K562 (cell line): ENCODE measurements around the gene IGF2R. TPM values are rescaled to one million over a fixed set of nuclear protein-coding genes. Genes with fewer than 3 reads are reported as not detected.

Experiments used
- CBFA2T2 ChIP-seq: fragments of 450-650 bp; conservative IDR thresholded peaks from 2 replicates; pipeline ENCODE4 v1.6.1; 2017; ENCODE audit warnings: mild to moderate bottlenecking
- CHD1 ChIP-seq: fragments of 200-600 bp; sonication (generic); IDR thresholded peaks from one replicate; pipeline ENCODE4 v1.6.1; 2012; ENCODE audit warnings: mild to moderate bottlenecking, moderate library complexity, low read length, inconsistent platforms
- HDAC6 ChIP-seq: IDR thresholded peaks from 2 replicates; pipeline ENCODE4 v1.6.1; 2012; ENCODE audit warnings: low read depth, mild to moderate bottlenecking, control low read depth, inconsistent platforms, low read length, moderate library complexity
- HDGF ChIP-seq: fragments of 450-650 bp; IDR thresholded peaks from 2 replicates; pipeline ENCODE4 v1.6.1; 2016
- ILF3 ChIP-seq: fragments of 450-650 bp; IDR thresholded peaks from 2 replicates; pipeline ENCODE4 v1.6.1; 2018; ENCODE audit warnings: antibody characterized with exemption, mild to moderate bottlenecking, moderate library complexity, borderline replicate concordance
- RFX5 ChIP-seq: IDR thresholded peaks from 2 replicates; pipeline ENCODE4 v1.6.1; 2011; ENCODE audit warnings: low read depth, mild to moderate bottlenecking, improper control_type of control experiment, low read length
- ZNF644 ChIP-seq: fragments of 200-800 bp; sonication (Bioruptor generic); IDR thresholded peaks from 2 replicates; pipeline ENCODE4 v1.6.1; 2016; ENCODE audit warnings: low read depth, missing genetic modification characterization, missing compliant biosample characterization
- ZNF764 ChIP-seq: fragments of 250-450 bp; sonication (Bioruptor Pico); IDR thresholded peaks from 2 replicates; pipeline ENCODE4 v1.4.0; 2020; ENCODE audit warnings: low read depth, mild to moderate bottlenecking, moderate library complexity
- ZNF766 ChIP-seq: fragments of 200-800 bp; sonication (Bioruptor generic); conservative IDR thresholded peaks from 2 replicates; pipeline ENCODE4 v1.6.1; 2016; ENCODE audit warnings: missing genetic modification characterization, missing compliant biosample characterization
- polyA plus RNA-seq, 8 experiments: library from polyadenylated mRNA; depleted of rRNA in 4 of 8; stranded (reverse) in 5 of 8; unstranded in 3 of 8; fragments of >200 nt; fragmentation: Nextera tagmentation in 2 of 8; fragmentation: Illumina TruSeq in 1 of 8; extraction: Ambion mirVana in 2 of 8; extraction: Trizol in 1 of 8; gene quantifications; 2 replicates each; pipeline versions ENCODE4 v1.2.1 to v1.2.3, GENCODE V29; 2011 to 2014; ENCODE audit warnings: inconsistent platforms in 1 of 8, missing spikeins in 1 of 8
- total RNA-seq, 7 experiments: library from RNA; depleted of rRNA in 6 of 7; stranded (reverse); fragments of >200 nt in 6 of 7; fragmentation: Illumina TruSeq in 2 of 7; extraction: Trizol in 2 of 7; gene quantifications; 2 replicates each; pipeline versions ENCODE4 v1.2.1 to v1.2.3, GENCODE V29; 2011 to 2021; ENCODE audit warnings: low replicate concordance in 1 of 7
- TF ChIP-seq, protein P1 (sequence below): fragments of 250-450 bp; sonication (Bioruptor Pico); IDR thresholded peaks from 2 replicates; pipeline ENCODE4 v1.8.0; 2022; ENCODE audit warnings: moderate library complexity, mild to moderate bottlenecking, inconsistent platforms
- TF ChIP-seq, protein P2 (sequence below), 2 experiments: fragments of 450-650 bp; formaldehyde crosslinking in 1 of 2; IDR thresholded peaks; 2 replicates each; pipeline versions ENCODE4 v1.4.0 to v1.6.1; 2014 to 2020; ENCODE audit warnings: mild to moderate bottlenecking in 2 of 2, borderline replicate concordance in 1 of 2, low read depth in 1 of 2
- TF ChIP-seq, protein P3 (sequence below): sonication (generic); formaldehyde crosslinking; IDR thresholded peaks from 2 replicates; pipeline ENCODE4 v1.8.0; 2022; ENCODE audit warnings: mild to moderate bottlenecking, missing genetic modification reagents

Gene IGF2R
- total and polyA plus RNA-seq, 9 of the 15 experiments (the other 6 are each of a cell fraction or from before 2014, with no cell fraction given), result 3.5 to 92.3 (median 34.5) TPM

DNA sequence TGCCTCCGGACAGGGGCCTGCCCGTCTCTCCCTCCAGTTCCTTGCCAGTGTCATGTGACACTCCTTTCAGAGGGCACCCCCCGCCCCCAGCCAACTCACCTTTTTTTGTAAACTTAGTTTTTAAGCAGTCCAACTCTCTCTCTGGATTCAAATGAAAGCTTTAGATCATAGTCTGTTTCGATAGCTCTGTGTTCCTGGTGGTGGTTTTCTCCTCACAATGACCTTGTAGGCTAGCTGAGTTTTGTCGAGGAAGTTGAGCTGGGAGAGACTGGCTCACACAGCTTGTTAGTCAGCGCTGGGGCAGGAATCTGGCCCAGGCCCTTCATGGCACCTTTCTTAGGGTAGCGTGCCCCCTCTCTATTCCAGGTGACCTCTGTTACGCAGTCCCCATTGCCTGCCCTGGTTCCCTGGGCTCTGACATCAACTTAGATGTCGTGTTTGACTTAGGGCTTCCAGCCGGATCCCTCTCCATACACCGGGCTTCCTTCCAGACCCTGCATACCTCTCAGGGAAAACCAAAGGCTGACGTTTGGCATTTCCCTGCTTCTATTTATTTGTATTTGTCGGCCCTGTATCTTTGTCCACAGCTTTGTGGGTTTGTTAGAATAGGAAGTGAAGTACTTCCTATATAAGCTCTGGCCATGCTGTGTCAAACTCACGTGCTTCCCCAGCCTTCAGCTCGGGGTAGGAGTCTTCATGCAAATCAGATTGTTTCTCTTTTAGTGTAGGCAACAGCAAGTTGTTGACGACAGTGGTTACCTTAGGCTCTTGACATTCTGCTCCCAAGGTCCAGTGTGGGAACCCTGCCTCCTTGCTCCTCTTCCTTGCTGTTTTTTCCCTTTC is 12.7 kb downstream of the IGF2R start (continued):
- TF ChIP-seq ZNF764 (no peak), HDGF (no peak), CBFA2T2 (peak; percentile 14; the same call in 1 of the 2 replicates), HDAC6 (no peak), ILF3 (no peak), ZNF644 (tag) (no peak), ZNF766 (no peak), RFX5 (no peak), CHD1 (no peak)
- TF ChIP-seq, protein P1, sequence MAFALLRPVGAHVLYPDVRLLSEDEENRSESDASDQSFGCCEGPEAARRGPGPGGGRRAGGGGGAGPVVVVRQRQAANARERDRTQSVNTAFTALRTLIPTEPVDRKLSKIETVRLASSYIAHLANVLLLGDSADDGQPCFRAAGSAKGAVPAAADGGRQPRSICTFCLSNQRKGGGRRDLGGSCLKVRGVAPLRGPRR, result no peak
- TF ChIP-seq, protein P2, sequence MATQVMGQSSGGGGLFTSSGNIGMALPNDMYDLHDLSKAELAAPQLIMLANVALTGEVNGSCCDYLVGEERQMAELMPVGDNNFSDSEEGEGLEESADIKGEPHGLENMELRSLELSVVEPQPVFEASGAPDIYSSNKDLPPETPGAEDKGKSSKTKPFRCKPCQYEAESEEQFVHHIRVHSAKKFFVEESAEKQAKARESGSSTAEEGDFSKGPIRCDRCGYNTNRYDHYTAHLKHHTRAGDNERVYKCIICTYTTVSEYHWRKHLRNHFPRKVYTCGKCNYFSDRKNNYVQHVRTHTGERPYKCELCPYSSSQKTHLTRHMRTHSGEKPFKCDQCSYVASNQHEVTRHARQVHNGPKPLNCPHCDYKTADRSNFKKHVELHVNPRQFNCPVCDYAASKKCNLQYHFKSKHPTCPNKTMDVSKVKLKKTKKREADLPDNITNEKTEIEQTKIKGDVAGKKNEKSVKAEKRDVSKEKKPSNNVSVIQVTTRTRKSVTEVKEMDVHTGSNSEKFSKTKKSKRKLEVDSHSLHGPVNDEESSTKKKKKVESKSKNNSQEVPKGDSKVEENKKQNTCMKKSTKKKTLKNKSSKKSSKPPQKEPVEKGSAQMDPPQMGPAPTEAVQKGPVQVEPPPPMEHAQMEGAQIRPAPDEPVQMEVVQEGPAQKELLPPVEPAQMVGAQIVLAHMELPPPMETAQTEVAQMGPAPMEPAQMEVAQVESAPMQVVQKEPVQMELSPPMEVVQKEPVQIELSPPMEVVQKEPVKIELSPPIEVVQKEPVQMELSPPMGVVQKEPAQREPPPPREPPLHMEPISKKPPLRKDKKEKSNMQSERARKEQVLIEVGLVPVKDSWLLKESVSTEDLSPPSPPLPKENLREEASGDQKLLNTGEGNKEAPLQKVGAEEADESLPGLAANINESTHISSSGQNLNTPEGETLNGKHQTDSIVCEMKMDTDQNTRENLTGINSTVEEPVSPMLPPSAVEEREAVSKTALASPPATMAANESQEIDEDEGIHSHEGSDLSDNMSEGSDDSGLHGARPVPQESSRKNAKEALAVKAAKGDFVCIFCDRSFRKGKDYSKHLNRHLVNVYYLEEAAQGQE (IDR thresholded peaks at IDR 0.05; ENCODE audit: borderline replicate concordance), result no peak
- TF ChIP-seq, protein P2 (CRISPR knock-in tag; IDR thresholded peaks at IDR 0.05; ENCODE audit: low read depth), result no peak
- TF ChIP-seq, protein P3, sequence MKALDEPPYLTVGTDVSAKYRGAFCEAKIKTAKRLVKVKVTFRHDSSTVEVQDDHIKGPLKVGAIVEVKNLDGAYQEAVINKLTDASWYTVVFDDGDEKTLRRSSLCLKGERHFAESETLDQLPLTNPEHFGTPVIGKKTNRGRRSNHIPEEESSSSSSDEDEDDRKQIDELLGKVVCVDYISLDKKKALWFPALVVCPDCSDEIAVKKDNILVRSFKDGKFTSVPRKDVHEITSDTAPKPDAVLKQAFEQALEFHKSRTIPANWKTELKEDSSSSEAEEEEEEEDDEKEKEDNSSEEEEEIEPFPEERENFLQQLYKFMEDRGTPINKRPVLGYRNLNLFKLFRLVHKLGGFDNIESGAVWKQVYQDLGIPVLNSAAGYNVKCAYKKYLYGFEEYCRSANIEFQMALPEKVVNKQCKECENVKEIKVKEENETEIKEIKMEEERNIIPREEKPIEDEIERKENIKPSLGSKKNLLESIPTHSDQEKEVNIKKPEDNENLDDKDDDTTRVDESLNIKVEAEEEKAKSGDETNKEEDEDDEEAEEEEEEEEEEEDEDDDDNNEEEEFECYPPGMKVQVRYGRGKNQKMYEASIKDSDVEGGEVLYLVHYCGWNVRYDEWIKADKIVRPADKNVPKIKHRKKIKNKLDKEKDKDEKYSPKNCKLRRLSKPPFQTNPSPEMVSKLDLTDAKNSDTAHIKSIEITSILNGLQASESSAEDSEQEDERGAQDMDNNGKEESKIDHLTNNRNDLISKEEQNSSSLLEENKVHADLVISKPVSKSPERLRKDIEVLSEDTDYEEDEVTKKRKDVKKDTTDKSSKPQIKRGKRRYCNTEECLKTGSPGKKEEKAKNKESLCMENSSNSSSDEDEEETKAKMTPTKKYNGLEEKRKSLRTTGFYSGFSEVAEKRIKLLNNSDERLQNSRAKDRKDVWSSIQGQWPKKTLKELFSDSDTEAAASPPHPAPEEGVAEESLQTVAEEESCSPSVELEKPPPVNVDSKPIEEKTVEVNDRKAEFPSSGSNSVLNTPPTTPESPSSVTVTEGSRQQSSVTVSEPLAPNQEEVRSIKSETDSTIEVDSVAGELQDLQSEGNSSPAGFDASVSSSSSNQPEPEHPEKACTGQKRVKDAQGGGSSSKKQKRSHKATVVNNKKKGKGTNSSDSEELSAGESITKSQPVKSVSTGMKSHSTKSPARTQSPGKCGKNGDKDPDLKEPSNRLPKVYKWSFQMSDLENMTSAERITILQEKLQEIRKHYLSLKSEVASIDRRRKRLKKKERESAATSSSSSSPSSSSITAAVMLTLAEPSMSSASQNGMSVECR (CRISPR knock-in tag), result no peak
